Stimulated activated CD4-positive, alpha-beta T cell treated with anti-CD3 and anti-CD28 coated beads, Interleukin-15, amount 100 ng/mL, for 24 hours (primary cell): ENCODE data around the gene TSHZ2.
"Not testable (repeated sequence)": the region's sequence is repeated elsewhere in the genome, so short reads cannot be mapped to it uniquely, and the experiment has no call there.

ENCODE experiments used
- DNase-seq: peaks from one replicate; pipeline ENCODE4 v3.0.0-alpha.2; 2020

Gene TSHZ2

DNA sequence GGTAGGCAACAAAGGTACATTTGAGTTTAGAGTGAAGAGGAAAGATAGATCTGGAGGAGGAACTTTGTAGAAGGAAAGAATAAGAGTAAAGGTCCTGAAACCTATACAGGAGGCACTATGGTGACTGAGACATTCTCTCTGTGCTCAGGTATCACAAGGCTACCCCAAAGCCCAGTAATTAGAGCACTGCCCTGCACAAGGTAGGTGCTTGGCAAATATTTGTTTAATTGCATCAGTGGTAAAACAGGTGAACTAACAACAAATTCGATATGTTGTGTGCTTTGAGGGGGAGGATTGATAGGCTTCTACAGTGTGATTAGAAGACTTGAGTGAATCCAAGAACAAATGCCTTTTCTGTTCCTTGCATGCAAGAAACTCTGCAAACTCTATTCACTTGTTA lies 6.8 kb upstream of the TSHZ2 start:
- no peak for DNase-seq

DNA sequence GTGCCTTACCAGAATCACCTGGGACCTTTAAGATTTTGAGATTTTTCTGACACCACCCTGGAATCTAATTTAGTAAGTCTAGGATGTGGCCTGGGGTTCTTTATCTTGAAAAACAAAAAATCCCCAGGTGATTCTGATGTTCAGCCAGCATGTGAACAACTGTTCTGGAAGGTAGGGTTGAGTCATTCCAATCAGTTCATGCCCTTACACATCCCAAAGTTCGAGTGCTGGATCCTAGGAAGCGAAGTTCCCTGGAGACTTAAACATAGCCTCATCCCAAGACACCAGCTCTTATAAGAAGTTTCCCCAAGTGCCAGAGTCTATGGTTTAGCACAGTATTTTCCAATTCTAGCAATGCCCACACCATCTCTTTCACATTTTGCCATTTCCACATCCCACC lies 6.3 kb upstream of the TSHZ2 start:
- DNase-seq = no peak

DNA sequence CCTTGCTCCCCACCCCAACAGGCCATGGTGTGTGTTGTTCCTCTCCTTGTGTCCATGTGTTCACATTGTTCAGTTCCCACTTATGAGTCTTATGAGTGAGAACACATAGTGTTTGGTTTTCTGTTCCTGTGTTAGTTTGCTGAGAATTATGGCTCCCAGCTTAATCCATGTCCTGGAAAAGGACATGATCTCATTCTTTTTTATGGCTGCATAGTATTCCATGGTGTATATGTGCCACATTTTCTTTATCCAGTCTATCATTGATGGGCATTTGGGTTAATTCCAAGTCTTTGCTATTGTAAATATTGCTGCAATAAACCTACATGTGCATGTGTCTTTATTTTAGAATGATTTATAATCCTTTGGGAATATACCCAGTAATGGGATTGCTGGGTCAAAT lies 5.6 kb upstream of the TSHZ2 start:
- DNase-seq = not testable (repeated sequence)

DNA sequence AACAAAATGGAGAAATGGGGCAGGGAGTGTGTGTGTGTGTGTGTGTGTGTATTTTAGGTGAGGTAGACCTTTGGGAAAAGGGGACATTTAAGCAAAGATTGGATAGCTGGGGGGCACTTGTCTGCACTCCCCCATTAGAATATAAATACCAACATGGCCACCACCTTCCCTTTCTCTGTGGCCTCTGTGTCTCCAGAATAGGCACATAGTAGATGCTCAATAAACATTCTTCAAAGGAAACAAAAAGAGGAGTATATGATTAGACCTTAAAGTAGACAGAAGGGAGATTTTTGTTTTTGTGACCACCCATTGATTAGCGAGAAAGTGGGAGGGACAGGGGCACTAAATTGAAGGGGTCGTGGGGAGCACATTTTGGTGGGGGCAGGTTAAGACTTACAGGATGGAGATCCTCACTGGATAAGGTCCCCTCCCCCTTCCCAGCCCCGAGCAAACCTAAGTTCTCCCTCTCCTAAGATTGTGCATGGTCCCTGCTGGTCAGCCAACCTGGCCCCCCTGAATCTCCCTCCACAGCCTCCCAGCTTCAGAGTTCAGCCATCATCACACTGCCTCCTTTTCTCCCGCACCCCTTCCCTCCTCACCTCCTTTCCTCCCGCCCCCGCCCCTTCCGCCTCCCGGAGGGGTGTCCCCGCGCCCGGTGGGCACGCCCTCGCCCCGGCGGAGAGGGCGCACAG lies 514 bp upstream of the TSHZ2 start:
- DNase-seq = no peak

DNA sequence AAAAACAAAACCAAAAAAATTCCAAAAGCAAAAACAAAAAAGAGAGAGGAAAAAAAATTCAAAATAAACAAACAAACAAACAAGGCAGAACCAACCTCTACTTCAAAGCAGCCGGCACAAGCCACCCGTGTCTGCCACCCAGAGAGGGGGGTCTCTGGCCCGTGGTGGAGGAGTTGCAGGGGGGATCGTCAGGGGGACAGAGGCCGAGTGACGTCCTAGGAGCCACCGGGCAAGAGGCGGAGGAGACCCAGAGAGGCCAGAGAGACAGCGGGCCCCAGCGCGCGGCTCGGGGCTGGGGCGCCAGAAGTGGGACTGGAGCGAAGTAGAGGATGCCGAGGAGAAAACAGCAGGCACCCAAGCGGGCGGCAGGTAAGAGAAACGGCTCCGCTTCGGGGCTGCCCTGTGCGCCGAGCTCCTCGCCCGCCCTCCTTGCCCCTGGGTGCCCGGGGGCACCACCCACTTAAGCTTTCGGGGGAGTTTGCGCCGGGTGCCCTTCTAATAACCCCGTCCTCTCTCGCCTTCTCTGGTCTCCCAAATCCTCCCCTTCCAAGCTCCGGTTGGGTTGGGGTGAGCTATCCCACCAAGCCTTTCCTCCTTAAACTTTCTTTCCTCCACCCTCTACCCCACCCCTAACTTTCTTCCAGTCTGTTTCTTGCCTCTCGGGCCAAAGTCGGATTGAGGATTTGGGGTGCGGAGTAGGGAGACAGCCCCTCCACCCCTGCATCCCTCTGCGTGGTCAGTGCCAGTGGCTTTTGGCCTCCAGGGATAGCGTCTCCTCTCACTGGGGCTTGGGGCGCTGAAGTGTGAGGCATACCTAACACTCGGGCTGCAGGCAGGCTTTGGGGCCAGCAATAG lies 1.0 kb downstream of the TSHZ2 start:
- DNase-seq = peak; percentile 49

DNA sequence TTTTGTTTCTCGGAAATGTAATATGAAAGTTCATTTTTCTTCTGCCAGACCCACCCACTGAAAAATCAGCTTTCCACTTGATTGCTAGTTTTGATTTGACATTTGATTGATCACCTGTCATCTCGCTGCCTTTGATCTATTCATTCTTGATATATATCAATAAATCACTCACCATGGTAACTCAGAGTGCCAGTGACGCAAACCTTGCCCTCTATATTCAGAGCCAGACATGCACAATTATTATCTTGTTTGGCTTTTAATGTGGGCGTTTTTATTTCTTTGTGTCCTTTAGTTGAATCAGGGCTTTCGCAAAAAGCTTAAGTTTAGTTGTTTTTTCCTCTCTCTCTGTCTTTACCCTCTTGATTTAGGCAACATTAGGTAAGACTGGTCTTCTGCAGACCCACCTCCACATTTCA lies 2.0 kb downstream of the TSHZ2 start:
- DNase-seq = peak; percentile 67

DNA sequence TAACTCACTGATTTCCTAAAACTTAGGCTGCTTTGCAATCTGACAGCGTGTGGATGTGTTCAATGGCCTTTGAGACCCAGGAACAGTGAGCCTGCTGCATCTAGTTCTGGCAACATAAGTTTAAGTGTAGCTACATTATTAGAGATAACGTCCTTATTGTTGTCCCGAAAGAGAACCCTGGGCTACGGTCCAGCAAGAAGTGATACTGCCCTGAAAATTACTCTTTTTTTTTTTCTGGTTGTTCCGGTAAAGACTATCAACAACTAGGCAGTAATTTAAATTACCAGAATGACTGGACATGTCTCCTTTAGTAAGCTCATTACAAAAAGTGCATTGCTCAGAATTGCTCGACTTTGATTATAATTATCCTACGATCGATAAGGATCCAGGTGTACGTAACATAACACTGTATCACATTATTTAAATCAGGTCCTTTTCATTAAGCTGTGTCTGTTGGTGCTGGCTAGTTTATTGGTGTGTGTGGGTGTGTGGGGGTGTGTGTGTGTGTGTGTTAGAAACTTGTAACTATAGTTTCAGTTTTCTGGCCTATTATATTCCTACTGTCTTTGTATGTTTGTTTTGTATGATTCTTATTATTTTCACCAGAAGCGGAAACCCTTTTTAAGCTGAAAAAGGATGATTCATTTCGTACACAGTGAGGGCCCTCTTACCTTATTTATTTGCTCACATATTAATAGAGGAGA lies 3.0 kb downstream of the TSHZ2 start:
- DNase-seq = peak; percentile 46

DNA sequence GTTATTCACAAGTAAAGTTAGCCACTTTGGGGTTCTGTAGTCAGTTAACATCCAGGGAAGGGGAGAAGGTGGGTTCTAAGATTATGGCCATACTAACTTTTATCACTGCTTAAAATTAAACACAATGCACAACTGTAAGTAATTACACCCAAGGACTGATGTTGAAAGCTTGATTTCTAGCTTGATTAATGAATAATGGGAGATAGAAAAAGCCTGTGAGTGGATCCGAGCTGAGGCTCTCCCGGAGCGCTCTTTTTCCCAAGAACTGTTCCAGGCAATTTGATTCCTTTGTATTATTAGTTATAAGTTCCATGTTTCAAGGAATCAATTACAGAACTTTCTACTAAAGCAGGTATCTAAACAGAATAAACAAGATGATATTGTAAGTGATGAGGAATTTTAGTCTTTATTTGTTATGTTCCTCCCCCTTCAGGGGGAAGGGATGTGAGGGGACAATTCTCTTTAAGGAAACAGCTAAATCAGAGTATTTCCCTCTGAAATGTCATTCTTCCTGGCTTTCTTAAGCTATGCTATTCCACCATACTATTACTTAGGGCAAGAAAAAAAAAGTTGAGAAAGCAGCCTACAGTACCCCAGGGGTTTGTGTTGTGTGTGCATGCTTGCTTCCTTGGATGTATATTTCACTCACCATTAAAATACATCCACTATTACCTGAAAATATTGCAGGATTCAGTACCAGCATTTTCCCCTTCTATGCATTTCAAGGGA lies 3.8 kb downstream of the TSHZ2 start:
- no peak for DNase-seq

DNA sequence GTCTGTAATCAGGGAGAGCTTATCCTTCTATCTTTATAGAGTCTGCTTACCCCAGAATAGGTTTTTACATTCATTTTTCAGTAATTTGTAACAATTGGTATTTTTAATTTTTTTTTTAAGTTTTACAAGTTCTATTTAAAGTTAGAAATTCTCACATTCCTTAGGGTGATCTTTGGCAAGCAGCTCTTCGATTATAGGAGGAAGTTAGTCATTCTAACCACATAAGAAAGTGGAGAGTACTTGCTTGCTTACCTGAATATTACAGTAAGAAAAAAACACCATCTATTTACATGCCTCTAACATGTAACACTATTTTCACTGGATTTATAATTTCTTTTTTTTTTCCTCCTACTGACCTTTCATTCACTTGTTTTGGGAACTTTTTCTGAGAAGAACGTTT lies 6.7 kb downstream of the TSHZ2 start:
- no peak for DNase-seq

DNA sequence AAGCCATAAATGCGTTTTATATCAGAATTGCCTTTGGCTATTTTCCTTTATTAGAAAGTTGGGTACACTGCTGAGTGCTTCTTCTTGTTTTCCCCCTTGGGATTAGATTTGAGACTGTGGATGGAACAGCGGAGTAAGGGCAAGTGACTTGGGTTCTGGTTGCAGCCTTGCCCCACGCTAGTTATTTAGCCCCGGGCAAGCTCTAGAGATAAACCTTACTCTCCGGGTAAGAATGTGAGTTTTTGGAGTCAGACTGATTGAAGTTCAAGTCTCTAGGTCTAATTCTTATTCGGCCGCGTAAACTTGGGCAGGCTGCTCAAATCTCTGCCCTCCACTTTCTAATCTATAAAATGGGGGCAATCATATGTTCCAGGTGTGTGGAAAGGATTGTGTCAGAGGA lies 8.9 kb downstream of the TSHZ2 start:
- no peak for DNase-seq

DNA sequence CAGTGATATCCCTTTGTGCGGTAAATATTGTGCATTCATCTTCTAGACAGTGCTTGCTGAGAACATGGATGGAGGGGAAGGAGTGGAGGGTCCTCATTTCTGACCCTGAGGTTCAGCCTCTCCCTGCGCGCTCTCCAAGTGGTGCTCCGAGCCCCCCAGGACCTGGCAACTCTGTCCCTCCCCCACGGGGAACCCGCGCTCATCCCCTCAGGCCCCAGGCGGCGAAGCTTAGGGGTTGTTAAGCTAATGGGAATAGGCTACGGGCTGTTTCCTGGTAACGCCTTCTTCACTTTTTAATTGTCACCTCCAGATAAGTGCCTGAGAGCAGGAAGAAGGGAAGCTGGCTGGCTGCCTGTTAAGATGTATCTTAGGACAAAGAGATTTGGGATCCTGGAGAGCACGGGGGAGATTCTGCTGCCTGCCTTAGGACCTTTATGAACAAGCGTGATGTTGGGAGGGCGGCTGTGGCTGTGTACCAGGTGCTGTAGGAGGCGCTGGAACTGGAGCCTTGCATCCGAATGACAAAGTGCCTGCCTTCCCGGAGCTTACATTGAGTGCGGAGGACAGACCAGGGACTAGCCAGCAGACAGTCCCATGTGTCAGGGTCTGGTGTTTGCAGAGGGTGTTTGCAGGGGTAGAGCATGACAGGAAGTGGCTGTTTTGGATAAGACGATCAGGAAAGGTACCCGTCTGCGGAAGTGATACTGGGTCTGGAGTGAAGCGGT lies 11.7 kb downstream of the TSHZ2 start:
- no peak for DNase-seq

DNA sequence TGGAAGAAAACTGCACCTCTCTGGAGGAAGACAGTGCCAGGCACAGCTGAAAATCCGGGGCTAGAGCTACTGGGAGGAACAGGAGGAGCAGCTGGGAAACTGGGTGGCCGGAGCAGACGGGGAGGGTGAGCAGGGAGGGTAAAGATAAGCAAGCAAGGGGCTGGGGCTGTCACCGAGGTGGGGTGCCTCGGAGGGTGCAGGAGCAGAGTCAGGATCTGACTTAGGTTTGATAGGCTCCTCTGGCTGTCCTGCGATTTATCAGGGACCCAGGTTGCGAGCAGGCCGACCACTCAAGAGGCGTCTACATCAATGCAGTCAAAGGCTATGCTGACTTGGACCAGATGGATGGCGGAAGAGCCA lies 12.3 kb downstream of the TSHZ2 start:
- no peak for DNase-seq

DNA sequence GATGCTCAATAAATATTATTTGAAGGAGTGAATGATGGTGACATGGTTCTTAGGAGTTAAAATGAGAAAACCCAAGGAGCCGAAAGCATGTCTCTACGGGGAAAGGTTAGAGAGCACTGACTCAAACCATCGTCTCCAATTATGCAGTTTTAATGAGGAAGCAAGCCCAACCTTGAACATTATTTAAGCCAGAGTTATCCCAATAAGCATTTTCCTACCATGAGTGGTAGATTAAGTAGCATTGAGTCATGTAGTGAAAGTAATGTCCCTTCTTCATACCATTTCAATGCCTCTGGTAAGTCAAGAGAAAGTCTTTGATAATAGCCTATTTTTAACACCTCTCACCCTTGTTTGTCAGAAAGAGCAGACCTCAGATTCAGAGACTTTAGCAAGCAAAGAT lies 13.5 kb downstream of the TSHZ2 start:
- no peak for DNase-seq

DNA sequence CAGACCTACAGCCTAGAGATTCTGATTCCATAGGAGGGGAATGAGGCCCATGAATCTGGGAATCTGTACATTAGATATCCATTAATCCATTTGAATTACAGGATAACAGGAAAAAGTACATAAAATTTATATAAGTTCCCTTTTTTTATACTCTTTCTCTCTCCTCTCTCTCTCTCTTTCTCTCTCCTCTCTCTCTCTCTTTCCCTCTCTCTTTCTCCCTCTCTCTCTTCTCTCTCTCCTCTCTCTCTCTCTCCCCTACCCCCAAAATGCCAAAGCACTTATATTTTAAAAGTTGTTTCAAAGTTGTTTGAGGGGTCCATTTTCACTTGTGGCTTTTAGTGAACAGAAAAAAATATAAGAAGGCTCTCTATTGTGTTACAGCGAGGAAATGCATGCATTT lies 15.1 kb downstream of the TSHZ2 start:
- no peak for DNase-seq

DNA sequence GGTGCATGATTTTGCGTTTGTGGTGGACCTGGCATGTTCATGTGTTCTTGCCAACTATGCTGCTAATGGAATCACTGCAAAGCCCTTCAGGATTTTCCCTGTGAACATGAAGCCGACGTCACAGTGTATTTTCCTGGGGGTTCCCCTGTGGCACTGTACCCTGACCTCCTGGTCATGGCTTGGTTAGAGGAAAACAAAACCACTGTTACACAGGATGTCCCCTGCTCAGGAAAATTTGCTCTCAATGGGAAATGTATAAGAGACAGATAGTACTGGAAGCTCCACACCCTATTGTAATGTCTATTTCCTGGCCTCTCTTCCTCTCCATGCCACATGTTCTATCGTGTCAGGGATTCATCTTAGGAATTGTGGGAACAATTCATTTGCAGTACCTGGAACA lies 19.7 kb downstream of the TSHZ2 start:
- no peak for DNase-seq

DNA sequence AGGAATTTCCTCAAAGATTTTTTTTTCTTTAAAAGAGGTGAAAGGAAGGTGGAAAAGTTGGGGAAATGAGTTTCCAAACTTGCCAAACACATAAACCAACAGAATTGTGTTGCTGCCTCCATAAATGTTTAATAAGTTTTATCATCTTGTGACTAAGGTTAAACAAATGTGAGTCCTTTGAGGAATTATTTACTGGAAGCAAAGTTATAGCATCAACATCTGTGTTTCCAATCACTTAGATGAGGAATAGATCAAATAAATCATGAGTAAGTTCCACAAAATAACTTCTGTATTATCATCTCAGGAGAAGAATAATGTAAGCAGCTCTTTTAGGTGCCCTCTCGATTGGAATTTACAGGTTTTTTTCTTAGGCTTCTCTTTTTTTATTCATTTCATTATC lies 20.5 kb downstream of the TSHZ2 start:
- no peak for DNase-seq

DNA sequence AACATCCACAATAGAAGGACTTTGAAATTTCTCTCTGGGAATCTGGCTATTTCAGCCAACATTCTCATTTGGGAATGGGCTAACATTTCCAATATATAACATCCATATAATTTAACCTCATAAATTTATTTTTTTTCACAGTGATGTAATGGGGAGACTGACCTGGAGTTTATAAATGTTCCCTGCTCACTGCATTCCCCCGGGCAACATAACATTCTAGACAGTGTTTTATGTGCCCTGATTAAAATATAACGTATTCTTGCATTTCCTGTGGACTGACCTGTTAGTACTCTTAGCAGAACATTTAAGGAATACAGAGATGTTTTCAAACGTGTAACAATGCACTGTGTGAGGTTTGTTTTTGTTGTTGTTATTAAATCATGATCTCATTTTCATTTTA lies 20.9 kb downstream of the TSHZ2 start:
- no peak for DNase-seq

DNA sequence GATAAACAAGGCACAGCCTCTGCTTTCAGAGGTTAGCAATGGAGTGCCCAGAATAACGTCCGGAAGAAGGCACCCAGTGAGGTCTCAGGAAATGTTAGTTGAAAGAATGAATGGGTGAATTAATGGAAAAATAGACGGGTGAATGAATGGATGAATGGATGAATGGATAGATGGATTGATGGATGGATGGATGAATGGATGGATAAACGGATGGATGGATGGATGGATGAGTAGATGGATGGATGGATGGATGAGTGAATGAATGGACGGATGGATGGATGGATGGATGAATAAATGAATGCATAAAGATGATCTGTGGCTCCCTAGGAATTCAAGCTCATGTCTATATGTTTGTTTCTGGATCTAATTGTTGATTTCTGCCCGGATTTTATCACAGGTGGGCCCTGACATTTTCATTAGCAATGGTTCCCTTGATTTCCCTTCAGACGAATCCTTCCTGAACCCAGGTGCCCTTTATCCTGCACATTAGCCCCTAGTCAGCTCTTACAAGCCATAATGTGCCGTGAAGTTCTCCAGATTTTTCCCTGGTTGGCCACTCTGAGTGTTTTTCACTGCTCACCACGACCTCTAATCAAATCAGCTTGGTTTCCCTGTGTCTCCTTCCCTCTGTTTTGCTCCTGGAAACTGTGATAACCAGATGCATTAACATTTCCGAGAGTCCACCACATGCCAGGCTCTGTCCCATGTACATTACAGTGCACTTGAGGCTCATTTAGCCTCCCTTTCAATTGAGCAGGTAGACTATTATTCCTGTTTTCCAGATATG lies 22.2 kb downstream of the TSHZ2 start:
- no peak for DNase-seq

DNA sequence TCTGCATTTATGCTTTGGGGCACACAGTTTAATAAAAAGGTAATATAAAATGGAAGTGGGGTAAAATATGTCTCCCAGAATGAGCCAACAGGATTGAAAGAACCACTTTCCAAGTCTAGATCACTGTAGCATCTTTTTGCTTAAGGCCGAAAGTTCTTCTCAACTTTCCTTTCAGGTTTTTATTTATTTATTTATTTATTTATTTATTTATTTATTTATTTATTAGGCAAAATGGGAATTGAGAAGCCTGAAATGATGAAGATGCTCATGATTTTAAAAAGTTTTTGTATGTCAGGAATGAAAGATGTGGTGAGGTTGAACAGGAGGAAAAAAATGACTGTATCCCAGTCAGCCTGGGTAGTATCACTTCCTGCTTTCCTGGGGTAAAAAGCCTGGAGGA lies 24.0 kb downstream of the TSHZ2 start:
- DNase-seq = no peak

DNA sequence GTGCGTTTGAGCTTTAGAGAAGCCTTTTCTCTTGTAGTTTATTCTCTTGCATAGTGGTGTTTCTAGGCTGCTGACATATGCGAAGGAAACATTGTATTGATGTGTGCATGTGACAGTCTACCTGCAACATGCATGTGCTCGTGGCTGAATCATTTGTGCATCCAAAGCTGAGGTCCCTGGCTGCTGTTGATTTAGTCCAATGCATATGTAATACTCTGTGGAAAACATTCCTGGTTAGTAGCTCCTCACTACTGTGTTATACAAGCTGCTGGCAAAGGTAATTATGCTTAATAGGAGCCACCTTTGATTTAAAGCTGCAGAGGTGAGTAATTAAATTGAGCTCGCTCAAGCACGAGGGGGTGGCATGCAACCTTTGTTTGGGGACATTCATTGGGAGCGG lies 24.5 kb downstream of the TSHZ2 start:
- DNase-seq = no peak

DNA sequence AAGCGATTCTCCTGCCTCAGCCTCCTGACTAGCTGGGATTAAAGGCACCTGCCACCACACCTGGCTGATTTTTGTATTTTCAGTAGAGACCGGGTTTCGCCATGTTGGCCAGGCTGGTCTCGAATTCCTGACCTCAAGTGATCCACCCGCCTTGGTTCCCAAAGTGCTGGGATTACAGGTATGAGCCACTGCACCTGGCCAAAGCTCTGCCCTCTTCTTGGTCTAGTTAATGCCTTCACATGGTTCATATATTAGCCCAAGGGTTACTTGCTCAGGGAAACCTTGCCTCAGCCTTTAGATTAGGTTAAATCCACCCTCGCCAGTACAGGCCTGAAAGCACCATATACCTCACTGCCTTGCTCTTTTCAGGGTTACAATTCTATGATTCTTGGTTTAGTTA lies 26.1 kb downstream of the TSHZ2 start:
- DNase-seq = no peak

DNA sequence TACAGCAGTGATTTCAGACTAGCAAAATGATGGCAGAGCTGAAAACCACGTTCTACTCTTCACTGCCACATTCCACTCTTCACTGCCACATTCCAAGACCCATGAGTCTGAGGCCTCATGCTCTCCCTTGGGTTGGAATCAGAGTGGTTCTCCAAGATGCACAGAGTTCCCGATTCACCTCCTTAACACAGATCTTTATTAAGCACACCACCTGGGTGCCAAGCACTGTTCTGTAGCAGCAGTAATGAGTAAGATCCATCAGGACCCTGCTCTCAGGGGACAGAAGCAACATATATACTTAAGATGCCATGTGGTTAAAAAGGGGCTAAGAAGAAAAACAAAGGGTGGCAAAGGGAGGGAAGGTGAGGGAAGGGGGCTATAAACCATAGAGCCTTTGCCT lies 26.9 kb downstream of the TSHZ2 start:
- DNase-seq = no peak
